ENCODE data around the gene SPAG16.
"Not testable (repeated sequence)": the region's sequence is repeated elsewhere in the genome, so short reads cannot be mapped to it uniquely, and the experiment has no call there.

Gene SPAG16

GRCh38 chr2:213718411-213718810, 434.1 kb downstream of the SPAG16 start:
- DNase-seq: not testable (repeated sequence)

DNA sequence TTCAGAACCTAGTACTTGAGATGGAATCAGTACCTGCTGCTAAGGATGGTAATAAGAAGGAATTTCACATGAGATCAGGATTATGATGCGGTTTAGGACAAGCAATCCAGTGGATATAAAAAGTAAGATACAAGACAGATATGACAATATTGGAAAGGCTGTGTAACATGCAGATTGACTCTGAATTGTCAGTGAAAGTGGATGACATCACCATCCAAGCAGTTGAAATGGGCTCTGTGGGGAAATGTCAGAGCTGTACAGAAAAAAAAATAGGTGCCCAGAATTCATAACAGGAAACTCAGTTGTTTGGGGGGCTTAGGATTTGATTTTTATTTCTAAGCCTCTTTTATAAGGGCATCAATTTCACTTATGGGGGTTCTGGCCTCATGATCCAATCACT, 438.3 kb downstream of the SPAG16 start:
- DNase-seq: no peak

GRCh38 chr2:213723041-213723560, 438.8 kb downstream of the SPAG16 start:
- no peak for DNase-seq

GRCh38 chr2:213723707-213724106, 439.4 kb downstream of the SPAG16 start:
- DNase-seq: no peak

DNA sequence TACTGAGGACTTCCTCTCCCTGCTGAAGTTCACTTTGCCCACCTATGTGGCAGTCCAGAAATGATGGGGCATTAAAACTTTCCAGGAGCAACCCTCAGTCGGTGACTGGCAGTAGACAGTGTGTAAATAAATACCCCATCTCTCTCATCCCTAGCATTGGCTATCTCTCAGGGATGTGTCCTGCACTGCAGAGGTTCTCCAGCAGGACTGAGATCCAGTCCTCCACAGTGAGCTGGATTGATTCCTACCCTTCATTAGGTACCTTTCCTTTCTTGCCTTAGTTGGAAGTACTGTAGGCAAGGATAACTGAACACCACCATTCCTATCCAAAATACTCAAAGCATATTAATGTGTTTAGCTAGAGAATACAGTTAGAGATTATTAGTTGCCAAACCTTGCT, 441.8 kb downstream of the SPAG16 start:
- no peak for DNase-seq

GRCh38 chr2:213733893-213734292, 449.6 kb downstream of the SPAG16 start:
- no peak for DNase-seq

- DNase-seq: no peak
These were observed 456.2 kb downstream of the SPAG16 start for GRCh38 chr2:213740453-213740852.

GRCh38 chr2:213751446-213751845, 467.2 kb downstream of the SPAG16 start:
- no peak for DNase-seq

DNA sequence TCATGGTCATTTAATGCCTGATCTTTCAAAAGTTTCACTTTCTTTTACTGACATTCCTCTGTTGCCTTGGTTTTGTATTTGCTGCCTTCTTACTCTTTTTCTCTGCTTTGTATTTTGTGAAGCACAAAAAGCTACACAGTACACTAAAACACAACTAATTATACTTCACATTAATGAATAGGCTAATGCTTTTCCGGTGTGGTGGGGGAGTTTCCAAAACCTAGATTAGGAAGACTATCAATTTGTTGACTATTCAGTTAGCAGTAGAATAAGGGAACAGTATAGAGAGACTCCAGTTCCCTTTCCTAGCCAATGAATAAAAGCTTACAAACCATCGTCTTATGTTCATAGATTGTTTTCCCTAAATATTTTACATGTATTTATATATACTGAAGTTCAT, 468.3 kb downstream of the SPAG16 start:
- DNase-seq: no peak

DNA sequence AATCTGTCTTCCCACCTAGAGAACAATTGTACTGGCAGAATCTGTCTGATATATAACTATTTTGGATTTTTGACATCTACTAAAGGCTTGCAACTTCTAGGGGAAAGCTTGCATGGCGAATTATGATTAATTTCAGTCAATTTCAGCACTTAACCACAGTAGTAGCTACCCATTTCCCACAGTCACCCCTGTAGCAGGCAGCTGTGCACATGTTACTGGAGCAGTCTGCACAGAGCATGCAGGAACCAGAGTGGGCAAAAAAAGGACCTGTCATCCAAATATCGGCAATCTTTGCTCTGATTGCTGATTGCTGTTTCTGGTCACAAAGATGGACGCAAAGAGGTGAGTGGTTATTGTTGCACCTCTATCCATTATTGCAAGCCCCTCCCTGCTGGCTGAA, 473.3 kb downstream of the SPAG16 start:
- DNase-seq: no peak

- no peak for DNase-seq
These were observed 479.1 kb downstream of the SPAG16 start for GRCh38 chr2:213763354-213763753.

DNA sequence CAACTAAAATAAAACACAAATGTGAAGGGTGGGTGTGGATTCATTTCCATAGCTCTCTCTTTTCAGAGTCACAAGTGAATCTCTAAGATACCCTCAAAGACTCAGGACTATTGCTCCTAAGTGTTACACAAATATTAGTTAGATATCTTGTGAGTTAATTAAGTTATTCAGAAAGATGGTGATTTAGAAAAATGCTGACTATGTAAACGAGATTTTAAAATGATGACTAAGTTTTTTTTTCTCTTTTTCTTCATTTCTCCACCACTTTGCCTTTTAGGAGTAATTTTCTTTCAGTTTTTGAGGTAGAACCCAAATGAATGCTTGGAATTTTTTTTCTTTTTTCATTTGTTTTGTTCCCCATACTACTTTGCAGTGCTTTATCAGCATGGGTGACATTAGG, 479.7 kb downstream of the SPAG16 start:
- no peak for DNase-seq

- no peak for DNase-seq
These were observed 480.6 kb downstream of the SPAG16 start for GRCh38 chr2:213764849-213765248.

DNA sequence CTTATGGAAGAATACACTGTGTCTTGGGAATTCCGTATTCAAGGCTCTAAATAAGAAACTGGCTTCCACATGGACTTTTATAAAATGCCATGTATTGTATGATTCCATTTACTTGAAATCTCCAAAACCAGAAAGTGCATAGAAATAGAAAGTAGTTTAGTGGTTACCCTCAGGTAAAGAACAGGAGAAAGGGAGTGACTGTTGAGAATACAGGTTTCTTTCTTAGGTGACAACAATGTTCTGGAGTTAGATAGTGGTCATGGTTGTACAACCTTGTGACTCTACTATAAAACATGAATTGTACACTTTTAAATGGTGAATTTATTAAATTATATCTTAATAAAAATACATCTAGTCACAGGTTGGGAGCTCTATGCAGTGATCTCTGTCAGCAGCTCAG, 481.8 kb downstream of the SPAG16 start:
- DNase-seq: no peak

DNA sequence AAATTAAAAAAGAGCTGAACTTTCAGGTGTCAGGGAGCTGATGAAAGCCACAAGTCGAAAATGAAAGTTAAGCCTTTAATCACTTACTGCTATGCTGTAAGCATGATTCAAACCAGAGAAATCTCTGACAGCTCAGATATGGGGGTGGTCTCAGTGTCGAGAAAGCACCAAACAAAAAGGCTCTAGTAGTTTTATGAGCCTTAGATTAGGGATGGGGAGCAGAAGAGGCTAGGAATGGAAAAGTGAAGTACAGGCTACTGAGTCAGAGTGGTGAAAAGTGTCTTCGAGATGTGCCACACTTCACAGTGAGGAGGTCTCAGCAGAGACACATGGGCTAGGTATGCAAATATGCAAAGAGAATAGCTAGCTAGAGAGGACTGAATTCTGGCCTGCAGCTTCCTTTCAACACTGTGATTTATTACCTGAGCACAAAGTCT, 482.2 kb downstream of the SPAG16 start:
- DNase-seq: no peak

- DNase-seq: no peak
These were observed 503.6 kb downstream of the SPAG16 start for GRCh38 chr2:213787869-213788268.

- no peak for DNase-seq
These were observed 505.7 kb downstream of the SPAG16 start for GRCh38 chr2:213789940-213790339.

DNA sequence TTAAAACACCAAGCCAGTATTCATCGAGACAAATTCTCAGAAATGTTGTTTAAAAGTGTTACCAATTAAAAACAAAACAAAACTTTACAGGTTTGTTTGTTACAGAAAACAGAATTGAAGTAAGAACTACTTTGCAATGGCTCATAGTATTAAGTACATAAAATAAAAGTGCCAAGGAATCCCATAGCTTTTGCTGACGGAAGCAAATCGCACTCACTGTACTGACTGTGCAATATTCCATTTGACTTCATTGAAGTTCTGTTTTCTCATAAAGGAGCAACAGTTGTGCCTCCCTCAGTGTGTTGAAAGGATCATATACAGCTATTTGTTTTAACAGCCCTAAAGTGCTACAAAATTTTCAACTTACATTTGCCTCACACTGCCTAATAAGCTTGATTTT, 507.8 kb downstream of the SPAG16 start:
- no peak for DNase-seq

- DNase-seq: peak; percentile 17
These were observed 522.0 kb downstream of the SPAG16 start for GRCh38 chr2:213806125-213806726.

- no peak for DNase-seq
These were observed 532.3 kb downstream of the SPAG16 start for GRCh38 chr2:213816583-213816982.

GRCh38 chr2:213818436-213818835, 534.2 kb downstream of the SPAG16 start:
- DNase-seq: no peak

DNA sequence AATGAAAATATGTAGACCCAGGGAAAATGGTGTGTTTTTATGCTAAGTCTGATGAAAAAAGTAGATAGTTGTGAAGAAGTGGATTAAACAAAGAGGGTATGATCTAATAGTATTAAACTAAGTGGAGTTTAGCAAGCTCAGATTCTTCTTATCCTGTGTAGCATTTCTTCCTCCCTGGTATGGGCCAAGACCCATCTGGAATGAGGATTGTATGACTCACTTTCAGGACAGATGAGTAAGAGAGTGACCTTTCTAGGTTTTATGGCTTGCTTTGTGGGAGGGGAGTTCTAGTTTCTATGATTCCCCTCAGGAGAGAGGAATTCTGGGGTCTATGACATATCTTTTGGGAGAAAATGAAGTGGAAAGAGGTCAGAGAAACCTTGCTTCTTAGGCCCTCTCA, 550.1 kb downstream of the SPAG16 start:
- DNase-seq: no peak

DNA sequence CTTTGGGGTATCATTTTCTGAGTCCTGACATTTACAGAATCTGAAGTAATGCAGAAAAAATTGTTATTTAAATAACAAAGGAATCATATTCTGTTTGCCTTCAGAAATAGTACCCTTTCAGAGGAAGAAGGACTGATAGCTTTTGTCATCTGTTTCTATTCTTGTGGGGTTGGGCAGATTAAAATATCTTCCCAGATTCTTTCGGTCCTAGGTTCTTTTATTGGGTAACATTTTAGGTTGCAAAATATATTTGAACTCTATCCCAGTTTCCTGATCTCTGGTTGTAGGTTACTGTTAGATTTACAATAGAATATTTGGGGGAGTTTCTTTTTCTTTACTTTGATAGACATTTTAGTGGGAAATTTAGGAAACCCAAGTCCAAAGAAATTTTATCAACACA, 550.5 kb downstream of the SPAG16 start:
- DNase-seq: no peak

- DNase-seq: no peak
These were observed 562.6 kb downstream of the SPAG16 start for GRCh38 chr2:213846856-213847255.

DNA sequence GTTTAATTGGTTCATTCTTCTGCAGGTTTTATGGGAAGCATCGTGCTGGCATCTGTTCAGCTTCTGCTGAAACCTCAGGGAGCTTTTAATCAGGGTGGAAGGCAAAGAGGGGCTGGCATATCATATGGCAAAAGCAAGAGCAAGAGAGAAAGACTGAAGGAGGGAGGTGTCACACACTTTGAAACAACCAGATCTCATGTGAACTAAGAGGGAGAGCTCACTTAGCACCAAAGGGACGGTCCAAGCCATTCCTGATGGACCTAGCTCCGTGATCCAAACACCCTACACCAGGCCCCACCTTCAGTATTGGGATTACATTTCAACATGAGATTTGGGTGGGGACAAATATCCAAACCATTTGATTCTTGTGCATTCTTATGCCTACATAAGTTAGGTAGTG, 563.1 kb downstream of the SPAG16 start:
- no peak for DNase-seq

Data from NCI-H1694 treated with DMSO at 0.1 percent for 48 hours (cell line).